Measurements from ENCODE around the gene TPPP3. TPM values are rescaled to one million over a fixed set of nuclear protein-coding genes. Genes with fewer than 3 reads are reported as not detected.

Gene TPPP3
- total RNA-seq, 2 donors from 2014 or later = 0.64 to 0.73 TPM

DNA sequence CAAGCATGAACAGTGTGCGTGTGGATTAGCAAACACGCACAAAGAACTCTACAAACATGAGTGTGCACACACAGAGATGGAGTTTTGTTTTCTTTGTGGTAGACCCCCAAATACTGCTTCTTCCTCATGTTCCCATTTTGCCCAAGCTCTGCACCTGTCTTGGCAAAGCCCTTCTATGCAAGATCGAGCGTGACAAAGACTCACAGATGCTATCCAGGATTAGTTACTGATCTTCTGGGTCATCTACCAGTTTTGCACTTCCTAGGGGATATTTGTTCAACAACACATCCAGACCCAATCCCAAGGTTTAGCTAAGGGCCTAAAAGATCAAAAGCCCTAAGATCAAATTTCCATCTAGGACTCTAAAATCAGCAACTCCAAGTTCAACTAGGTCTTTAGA lies 50.7 kb downstream of the TPPP3 start:
- 89 to 94% methylated on average over 2 to 4 of the region's 4 CpGs for WGBS, 2 experiments (ENCODE audit: insufficient coverage in 1 of 2, insufficient read length in 1 of 2)
- no peak overlapping the region for H3K4me3 ChIP-seq (ENCODE audit: low read length)
- H3K4me1 Mint-ChIP-seq = peaks cover 2% of the 10 kb centered on the region
- no peak overlapping the region for H3K9ac ChIP-seq (ENCODE audit: extremely low read depth, low read length, poor library complexity, severe bottlenecking)
- peaks cover 2% of the 10 kb centered on the region for H3K27me3 Mint-ChIP-seq (ENCODE audit: insufficient read depth)
- TF ChIP-seq, protein P1, sequence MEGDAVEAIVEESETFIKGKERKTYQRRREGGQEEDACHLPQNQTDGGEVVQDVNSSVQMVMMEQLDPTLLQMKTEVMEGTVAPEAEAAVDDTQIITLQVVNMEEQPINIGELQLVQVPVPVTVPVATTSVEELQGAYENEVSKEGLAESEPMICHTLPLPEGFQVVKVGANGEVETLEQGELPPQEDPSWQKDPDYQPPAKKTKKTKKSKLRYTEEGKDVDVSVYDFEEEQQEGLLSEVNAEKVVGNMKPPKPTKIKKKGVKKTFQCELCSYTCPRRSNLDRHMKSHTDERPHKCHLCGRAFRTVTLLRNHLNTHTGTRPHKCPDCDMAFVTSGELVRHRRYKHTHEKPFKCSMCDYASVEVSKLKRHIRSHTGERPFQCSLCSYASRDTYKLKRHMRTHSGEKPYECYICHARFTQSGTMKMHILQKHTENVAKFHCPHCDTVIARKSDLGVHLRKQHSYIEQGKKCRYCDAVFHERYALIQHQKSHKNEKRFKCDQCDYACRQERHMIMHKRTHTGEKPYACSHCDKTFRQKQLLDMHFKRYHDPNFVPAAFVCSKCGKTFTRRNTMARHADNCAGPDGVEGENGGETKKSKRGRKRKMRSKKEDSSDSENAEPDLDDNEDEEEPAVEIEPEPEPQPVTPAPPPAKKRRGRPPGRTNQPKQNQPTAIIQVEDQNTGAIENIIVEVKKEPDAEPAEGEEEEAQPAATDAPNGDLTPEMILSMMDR (conservative IDR thresholded peaks at IDR 0.05) = no peak
- no peak for DNase-seq
- H3K36me3 Mint-ChIP-seq (ENCODE audit: low read depth) = no peaks in the 10 kb centered on the region
- no peaks in the 10 kb centered on the region for H3K9me3 ChIP-seq (ENCODE audit: control insufficient read depth, low read length)
- no peaks in the 10 kb centered on the region for H3K4me1 ChIP-seq (ENCODE audit: control insufficient read depth, insufficient read depth, low read length)
- H3K27ac ChIP-seq (ENCODE audit: low read depth, low read length) = no peak overlapping the region
- no peaks in the 10 kb centered on the region for H3K9me3 Mint-ChIP-seq
- H3K27me3 ChIP-seq (ENCODE audit: control insufficient read depth, insufficient read depth, low read length, poor library complexity, severe bottlenecking) = no peaks in the 10 kb centered on the region
- H3K27ac Mint-ChIP-seq = no peak overlapping the region
- no peak overlapping the region for H3K4me3 Mint-ChIP-seq
- H3K36me3 ChIP-seq (ENCODE audit: control insufficient read depth, insufficient read depth, low read length) = no peaks in the 10 kb centered on the region

DNA sequence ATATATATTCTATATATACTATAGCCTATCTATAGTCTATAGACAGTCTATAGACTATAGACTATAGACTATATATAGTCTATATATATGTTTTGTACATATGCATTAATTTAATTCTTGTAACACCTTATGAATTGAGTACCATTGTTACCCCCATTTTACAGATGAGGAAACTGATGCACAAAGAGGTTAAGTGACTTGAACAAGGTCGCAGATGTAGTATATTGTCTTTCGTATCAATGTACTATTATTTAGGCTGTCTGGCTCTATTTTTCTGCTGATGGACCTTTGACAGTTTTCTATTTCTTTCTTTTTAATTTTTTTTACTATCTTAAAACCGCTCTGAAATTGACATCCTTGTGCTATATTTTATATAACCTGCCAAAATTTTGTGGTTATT lies 52.0 kb downstream of the TPPP3 start:
- Mint-ChIP-seq H3K4me3 (no peak overlapping the region), H3K9me3 (peaks cover 2% of the 10 kb centered on the region), H3K4me1 (no peaks in the 10 kb centered on the region), H3K27ac (no peak overlapping the region), H3K27me3 (ENCODE audit: insufficient read depth) (no peaks in the 10 kb centered on the region), H3K36me3 (ENCODE audit: low read depth) (no peaks in the 10 kb centered on the region)
- Histone ChIP-seq H3K27ac (ENCODE audit: low read depth, low read length) (no peak overlapping the region), H3K9me3 (ENCODE audit: control insufficient read depth, low read length) (no peaks in the 10 kb centered on the region), H3K4me1 (ENCODE audit: control insufficient read depth, insufficient read depth, low read length) (no peaks in the 10 kb centered on the region), H3K36me3 (ENCODE audit: control insufficient read depth, insufficient read depth, low read length) (no peaks in the 10 kb centered on the region), H3K9ac (ENCODE audit: extremely low read depth, low read length, poor library complexity, severe bottlenecking) (no peak overlapping the region), H3K4me3 (ENCODE audit: low read length) (no peak overlapping the region), H3K27me3 (ENCODE audit: control insufficient read depth, insufficient read depth, low read length, poor library complexity, severe bottlenecking) (no peaks in the 10 kb centered on the region)
- TF ChIP-seq, protein P1 (conservative IDR thresholded peaks at IDR 0.05) = no peak
- DNase-seq = no peak
- WGBS, 2 experiments (ENCODE audit: insufficient coverage in 1 of 2, insufficient read length in 1 of 2) = 90 to 100% methylated on average over 2 of the region's 3 CpGs

Other genes with a start within 250 kb of the TPPP3 start
- 10 to 100 TPM in 1 of 2 donors, 1 to 10 TPM in 1; 7.2 to 11.0 TPM for gene B3GNT9, start 242.5 kb downstream of the TPPP3 start, total RNA-seq
- 1 to 10 TPM; 2.8 to 5.4 TPM for gene TRADD, start 233.6 kb downstream of the TPPP3 start, total RNA-seq
- gene FBXL8, start 233.5 kb downstream of the TPPP3 start, total RNA-seq = 1 to 10 TPM; 1.9 to 3.5 TPM
- gene HSF4, start 228.8 kb downstream of the TPPP3 start, total RNA-seq = 1 to 10 TPM; 2.0 to 6.8 TPM
- gene NOL3, start 223.0 kb downstream of the TPPP3 start, total RNA-seq = 10 to 100 TPM; 11.6 TPM
- gene MATCAP1, start 209.5 kb downstream of the TPPP3 start, total RNA-seq = 10 to 100 TPM; 50.2 to 63.8 TPM
- 1 to 10 TPM in 1 of 2 donors, under 1 TPM in 1; 0.97 to 1.8 TPM for gene EXOC3L1, start 203.4 kb downstream of the TPPP3 start, total RNA-seq
- gene E2F4, start 201.3 kb downstream of the TPPP3 start, total RNA-seq = 10 to 100 TPM; 71.8 to 72.8 TPM
- 1 to 10 TPM; 5.6 to 6.4 TPM for gene ELMO3, start 194.4 kb downstream of the TPPP3 start, total RNA-seq
- 10 to 100 TPM; 43.1 to 46.4 TPM for gene TMEM208, start 166.4 kb downstream of the TPPP3 start, total RNA-seq
- gene FHOD1, start 146.0 kb downstream of the TPPP3 start, total RNA-seq = 10 to 100 TPM; 51.7 to 71.9 TPM
- gene SLC9A5, start 144.5 kb downstream of the TPPP3 start, total RNA-seq = 1 to 10 TPM; 8.9 to 9.0 TPM
- 10 to 100 TPM; 10.5 to 12.4 TPM for gene PLEKHG4, start 114.0 kb downstream of the TPPP3 start, total RNA-seq
- gene KCTD19, start 66.8 kb downstream of the TPPP3 start, total RNA-seq = 1 to 10 TPM; 1.2 to 1.3 TPM
- under 1 TPM in 1 of 2 donors, not detected in 1; 0.73 TPM for gene LRRC36, start 66.7 kb downstream of the TPPP3 start, total RNA-seq
- gene ZDHHC1, start 23.0 kb upstream of the TPPP3 start, total RNA-seq = 10 to 100 TPM in 1 of 2 donors, 1 to 10 TPM in 1; 8.4 to 10.6 TPM
- 10 to 100 TPM; 10.4 to 14.7 TPM for gene HSD11B2, start 37.6 kb upstream of the TPPP3 start, total RNA-seq
- 10 to 100 TPM; 56.0 to 58.3 TPM for gene ATP6V0D1, start 87.7 kb upstream of the TPPP3 start, total RNA-seq
- gene AGRP, start 90.0 kb upstream of the TPPP3 start, total RNA-seq = not detected
- gene RIPOR1, start 135.3 kb upstream of the TPPP3 start, total RNA-seq = 10 to 100 TPM; 39.9 to 54.1 TPM
- gene CTCF, start 169.0 kb upstream of the TPPP3 start, total RNA-seq = 10 to 100 TPM; 61.3 to 74.6 TPM

Measured in endodermal cell (in vitro differentiated cells).